GM19463 (cell line): Measurements from ENCODE around the gene PLA2R1.

Experiments
- ATAC-seq: cut with Tn5 transposase; IDR thresholded peaks from one replicate; pipeline ENCODE4 v1.9.1; 2021; ENCODE audit warnings: mild to moderate bottlenecking, moderate library complexity; ENCODE audit not compliant: unreplicated experiment

PLA2R1 gene

GRCh38 chr2:159897720-159898119 lies 164.7 kb downstream of the PLA2R1 start:
- no peak for ATAC-seq

GRCh38 chr2:159897081-159897480 lies 165.3 kb downstream of the PLA2R1 start:
- ATAC-seq: no peak

- ATAC-seq: peak; percentile 51
Measured at GRCh38 chr2:159895258-159896065, 167.0 kb downstream of the PLA2R1 start.

- no peak for ATAC-seq
Measured at GRCh38 chr2:159894145-159894838, 168.1 kb downstream of the PLA2R1 start.

DNA sequence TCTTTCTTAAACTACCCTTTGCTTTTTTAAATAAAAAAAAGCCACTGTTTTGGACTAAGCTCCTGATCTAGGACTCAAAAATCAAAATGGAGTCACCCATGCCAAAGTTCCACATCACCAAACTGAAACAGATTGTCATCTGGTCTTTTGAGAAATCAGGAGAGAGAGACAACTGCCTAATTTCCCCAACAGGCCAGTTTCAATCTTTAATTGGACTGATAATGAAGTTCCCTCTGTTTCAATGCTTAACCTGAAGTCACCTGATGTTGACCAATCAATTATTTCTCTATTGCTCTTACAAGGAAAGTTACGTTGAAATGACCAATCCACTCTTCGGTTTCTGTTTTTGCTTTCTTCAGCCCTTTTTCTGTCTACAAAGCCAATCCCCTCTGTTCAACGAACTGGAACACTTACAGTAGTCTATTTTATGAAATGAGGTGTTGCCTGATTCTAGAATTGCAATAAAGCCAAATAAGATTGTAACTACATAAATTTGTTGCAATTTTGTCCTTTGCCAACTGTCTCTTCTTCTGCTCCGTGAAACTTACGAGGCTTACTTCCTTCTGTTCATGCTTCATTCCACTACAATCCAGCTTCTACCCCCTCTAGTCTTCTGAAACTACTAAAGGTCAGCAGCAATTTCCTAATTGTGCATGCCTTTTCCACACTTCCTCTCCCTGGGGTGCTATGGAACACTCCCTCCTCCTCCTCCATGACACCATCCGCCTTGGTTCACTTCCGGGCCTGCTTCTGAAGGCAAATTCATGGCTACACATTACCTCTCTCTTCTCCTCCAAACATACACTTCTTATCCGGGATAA lies 169.2 kb downstream of the PLA2R1 start:
- no peak for ATAC-seq

DNA sequence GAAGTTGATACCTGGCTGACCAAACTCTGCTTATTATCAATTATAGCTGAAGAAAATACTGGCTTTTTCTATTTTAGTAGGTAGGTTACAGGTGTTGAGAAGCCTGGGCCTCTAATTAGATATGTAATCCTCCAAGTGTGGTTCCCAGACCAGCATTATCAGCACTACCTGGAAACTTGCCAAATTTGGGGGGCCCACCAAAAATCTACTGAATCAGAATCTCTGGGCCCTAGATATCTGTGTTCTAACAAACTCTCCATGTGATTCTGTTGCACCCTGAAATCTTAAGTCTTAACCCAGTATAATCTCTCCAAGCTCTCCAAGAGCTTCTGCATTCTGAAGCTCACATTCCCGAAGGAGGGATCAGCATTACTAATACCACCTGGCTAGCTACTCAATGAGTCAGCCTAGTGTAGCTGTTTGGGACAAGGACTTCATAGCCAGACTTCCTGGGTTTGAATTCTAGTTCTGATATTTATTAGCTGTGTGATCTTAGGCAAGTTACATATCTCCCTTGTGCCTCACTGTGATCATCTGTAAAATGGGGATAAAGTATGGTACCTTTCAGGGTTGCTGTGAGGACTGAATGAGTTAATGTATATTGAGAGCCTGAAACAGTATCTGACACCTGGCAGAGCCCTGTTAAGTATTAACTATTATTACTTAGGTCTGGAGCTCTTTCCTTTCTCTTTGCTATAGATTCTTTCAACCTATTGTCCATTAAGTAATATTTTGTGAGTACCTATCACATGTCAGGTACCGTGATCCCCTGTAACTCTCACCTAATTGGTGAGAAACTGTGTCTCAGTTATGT lies 170.3 kb downstream of the PLA2R1 start:
- ATAC-seq: peak; percentile 26

- ATAC-seq: no peak
Measured at GRCh38 chr2:159891267-159891588, 171.2 kb downstream of the PLA2R1 start.

GRCh38 chr2:159890551-159891266 lies 171.7 kb downstream of the PLA2R1 start:
- ATAC-seq: peak; percentile 38

DNA sequence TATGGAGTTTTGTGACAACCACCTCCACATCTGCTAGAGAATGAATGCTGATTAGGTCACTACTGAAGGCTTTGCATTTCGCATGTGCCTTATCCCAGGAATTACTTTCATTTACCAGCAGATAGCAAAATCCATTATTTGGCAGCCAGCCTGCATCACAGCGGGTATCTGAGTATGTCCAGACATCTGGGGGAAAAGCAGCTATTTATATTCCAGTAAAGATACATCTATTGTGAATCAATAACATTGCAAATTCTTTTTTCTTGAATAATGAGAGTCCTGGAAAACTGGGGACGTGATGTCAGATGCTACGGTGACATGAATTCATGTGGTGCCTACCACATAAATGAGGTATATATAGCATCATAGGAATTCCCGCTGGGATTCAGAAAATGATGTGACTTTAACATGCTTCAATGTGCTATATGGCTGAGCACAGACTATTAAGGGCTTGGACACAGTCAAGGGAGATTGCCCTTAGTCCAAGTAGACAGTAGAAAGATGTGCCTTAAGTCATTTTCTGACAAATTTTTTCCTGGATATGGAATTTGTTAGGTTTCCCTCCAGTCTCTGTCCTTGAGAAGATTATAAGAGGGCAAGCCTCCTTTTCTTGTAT lies 180.2 kb downstream of the PLA2R1 start:
- ATAC-seq: no peak
